ENCODE data around the gene AXIN1.
A peak's percentile ranks its signal among the peaks of the same experiment; 100 is the strongest.
"Not testable (repeated sequence)": the region's sequence is repeated elsewhere in the genome, so short reads cannot be mapped to it uniquely, and the experiment has no call there.

The AXIN1 gene

GRCh38 chr16:381789-382717, 29.5 kb upstream of the AXIN1 start, which contains the start of gene PGAP6:
PGAP6 (minus strand) TSS chr16:381978; CDS start chr16:381821, 157 bp downstream.
- peak; percentile 80 for DNase-seq

GRCh38 chr16:381012-381788, 28.7 kb upstream of the AXIN1 start:
- peak; percentile 50 for DNase-seq

DNA sequence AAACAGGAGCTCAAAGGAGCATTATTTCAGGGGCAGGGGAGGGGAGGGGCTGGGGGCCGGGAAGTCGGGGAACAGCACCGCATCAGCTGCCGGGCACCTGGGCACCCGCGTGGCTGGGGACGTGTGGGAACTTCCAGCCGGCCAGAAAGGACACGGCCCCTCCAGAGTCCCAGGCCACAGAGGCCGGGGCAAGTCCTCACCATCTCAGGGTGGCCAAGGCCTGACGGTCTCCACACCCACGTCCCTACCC, 28.2 kb upstream of the AXIN1 start:
- DNase-seq, result peak; percentile 41

DNA sequence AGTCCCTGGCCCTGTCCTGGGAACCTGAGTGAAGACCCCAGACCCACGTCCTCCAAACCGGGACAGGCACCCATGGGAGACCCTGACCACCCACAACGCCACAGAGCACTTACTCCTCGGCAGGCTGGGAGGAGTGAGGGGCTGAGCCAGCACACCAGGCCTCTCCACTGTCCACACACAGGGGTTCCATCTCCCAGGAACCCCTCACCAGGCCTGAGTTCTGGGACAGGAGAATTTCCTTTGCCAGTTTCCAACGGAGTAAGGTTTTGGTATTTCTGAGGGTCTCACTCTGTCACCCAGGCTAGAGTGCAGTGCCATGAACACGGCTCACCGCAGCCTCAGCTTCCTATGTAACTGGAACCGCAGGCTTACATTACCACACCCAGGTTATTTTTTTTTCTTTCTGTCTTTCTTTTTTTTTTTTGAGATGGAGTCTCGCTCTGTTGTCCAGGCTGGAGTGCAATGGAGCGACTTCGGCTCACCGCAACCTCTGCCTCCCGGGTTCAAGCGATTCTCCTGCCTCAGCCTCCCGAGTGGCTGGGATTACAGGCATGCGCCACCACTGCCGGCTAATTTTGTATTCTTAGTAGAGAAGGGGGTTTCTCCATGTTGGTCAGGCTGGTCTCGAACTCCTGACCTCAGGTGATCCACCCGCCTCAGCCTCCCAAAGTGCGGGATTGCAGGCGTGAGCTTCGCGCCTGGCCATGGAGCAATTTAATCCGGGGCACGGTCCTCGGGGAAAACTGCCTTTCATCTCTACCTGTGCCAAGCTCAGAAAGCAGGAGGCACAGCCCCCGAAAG, 27.6 kb upstream of the AXIN1 start:
- no peak for DNase-seq

DNA sequence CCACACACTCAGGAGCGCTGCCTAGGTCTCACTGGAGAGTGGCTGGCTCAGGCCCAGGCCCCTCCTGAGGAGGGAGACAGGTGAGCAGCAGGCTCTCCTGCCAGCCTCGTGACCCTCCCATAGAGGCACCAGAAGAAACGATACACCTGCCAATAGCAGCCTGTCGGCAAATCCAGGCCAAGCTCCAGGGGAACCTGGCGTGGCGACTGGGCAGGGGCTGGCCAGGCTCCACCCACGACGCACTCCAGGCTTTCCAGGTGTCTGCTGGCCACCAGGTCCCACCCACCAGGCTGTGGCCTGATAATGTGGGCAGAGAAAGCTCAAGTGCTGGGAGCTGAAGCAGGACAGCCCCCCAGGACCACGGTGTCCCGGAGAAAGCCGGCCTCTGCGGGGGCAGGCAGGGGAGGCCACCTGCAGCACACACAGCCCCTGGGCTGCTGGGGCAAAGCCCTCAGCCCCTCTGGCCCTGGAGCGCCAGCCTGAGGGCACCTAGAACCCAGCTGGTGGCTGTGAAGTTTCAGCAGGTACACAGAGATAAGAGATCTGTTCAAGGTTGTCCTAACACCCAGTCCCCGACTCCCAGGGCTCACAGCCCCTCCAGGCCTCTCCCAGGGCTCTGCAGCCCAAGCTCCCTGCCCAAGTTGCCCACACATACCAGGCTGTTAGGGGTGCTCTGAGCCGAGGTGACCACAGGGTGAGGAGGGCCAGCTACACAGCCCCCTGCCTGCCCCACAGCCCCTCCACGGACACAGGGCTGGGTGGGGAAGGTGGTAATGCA, 26.8 kb upstream of the AXIN1 start:
- DNase-seq, result no peak

GRCh38 chr16:378821-379182, 26.3 kb upstream of the AXIN1 start:
- no peak for DNase-seq

DNA sequence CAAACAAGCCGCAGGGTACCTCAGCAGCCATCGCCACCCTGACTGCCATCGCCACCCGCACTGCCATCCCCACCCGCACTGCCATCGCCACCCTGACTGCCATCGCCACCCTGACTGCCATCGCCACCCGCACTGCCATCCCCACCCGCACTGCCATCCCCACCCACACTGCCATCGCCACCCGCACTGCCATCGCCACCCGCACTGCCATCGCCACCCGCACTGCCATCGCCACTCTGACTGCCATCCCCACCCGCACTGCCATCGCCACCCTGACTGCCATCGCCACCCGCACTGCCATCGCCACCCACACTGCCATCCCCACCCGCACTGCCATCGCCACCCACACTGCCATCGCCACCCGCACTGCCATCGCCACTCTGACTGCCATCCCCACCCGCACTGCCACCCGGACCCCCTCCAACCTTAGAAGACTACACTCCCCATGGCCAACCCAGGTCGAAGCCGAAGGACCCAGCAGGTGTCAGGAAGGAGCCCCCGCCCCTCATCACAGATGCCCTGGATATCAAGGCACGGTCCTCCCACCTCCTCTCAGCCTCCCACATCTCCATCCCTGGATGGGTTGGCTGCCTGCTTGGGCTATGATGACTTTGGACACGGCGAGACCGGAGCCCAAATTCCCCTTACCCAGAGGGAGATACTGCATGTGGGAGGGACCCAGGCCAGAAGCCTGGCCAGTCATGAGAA, 25.7 kb upstream of the AXIN1 start:
- DNase-seq, result not testable (repeated sequence)

GRCh38 chr16:377419-377951, 25.0 kb upstream of the AXIN1 start:
- no peak for DNase-seq

- no peak for DNase-seq
Measured at GRCh38 chr16:376817-377418, 24.4 kb upstream of the AXIN1 start.

DNA sequence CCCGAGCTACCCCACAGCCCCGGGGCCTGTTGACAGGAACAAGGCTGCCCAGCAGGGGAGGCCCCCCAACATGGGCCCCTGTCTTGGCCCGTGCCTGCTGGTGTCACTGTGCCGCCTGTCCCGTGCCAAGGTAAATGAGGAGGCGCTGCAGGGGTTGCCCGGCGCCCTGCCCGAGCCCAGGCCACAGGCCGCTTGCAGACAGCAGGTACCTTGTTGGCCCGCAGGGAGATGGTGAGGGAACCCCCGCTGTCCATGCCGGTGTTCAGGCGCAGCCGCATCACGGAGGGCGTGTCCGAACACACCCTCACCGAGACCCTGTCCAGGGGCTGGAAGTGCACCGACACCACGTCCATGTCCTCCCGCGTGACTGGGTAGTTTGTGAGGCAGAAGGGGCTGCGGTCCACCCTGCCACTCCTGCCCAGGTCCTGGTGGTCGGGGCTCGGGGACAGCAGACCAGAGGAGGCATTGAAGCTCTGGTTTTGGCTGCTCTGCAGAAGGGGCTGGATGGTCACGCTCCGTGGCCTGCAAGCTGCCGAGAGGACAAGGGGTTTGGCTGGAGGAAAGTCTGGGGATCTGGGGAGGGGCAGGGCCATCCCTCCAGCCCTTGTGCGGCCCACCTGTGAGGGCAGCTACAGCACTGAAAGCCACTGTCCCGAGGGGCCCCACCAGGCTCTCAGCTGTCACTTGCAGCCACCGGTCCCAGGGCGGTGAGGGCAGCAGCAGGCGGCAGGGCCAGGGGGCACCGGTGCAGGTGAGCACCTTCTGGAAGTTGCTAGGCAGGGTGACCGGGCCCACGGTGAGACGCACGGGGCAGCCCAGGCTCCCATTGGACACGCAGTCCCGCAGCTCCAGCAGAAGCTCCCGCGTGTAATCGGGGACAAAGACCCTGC, 23.6 kb upstream of the AXIN1 start:
- no peak for DNase-seq

GRCh38 chr16:375212-375611, 22.7 kb upstream of the AXIN1 start:
- DNase-seq, result no peak

GRCh38 chr16:374616-374926, 22.0 kb upstream of the AXIN1 start:
- no peak for DNase-seq

- no peak for DNase-seq
Measured at GRCh38 chr16:373848-374615, 21.5 kb upstream of the AXIN1 start.

DNA sequence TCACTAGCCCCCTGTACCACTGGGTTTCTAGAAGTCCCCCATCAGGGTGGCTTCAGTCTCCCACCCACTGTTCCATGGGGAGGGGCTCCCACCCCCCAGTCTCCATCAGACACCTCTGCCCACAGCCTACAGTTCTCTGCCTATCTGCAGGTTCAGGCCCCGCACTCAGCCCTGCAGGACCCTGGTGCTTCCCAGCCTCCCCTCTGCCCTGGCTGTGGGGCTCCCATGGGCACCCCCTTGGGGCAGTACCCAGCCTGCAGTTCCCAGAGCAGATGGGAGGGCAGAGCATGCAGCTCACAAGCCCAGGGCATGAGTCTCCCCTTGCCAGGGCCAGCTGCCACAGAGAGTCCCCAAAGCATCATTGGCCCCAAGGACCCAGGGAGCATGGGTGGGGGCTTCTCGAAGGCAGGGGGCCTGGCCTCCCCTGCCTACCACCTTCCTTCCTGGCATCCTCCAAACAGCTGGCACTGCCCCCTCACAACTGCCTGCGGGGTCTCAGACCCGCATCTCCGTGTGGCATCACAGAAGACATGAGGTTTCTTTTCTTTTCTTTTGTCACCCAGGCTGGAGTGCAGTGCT, 20.6 kb upstream of the AXIN1 start:
- DNase-seq, result no peak

DNA sequence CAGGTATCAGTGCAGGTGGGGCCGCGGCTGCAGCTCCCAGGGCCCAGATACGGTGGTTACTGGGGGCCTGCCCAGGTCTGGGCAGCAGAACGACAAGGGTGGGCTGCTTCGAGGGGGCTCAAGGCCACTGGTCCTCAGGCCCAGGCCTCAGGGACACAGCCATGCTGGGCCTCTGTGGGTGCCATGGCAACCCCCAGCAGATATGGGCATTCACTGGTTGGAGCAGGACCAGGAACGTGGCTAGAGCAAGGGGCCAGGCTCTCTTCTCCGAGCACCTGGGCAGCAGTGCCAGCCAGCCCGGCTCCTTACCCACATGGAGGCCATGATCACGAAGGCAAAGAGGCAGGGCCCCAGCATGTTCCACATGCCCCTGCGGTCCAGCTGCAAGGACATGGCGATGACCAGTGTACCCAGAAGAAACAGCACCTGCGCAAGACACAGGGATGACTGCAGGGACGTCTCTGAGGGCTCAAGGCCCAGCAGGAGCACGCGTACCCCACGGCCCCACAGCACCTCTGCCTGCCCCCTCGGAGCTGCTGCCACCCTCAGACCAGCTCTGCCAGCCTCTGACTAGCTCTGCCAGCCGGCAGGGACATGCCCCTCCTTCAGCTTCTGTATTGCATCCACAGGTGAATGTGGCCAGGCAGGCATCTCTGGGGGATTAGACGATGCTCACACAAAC, 19.9 kb upstream of the AXIN1 start:
- DNase-seq, result no peak

DNA sequence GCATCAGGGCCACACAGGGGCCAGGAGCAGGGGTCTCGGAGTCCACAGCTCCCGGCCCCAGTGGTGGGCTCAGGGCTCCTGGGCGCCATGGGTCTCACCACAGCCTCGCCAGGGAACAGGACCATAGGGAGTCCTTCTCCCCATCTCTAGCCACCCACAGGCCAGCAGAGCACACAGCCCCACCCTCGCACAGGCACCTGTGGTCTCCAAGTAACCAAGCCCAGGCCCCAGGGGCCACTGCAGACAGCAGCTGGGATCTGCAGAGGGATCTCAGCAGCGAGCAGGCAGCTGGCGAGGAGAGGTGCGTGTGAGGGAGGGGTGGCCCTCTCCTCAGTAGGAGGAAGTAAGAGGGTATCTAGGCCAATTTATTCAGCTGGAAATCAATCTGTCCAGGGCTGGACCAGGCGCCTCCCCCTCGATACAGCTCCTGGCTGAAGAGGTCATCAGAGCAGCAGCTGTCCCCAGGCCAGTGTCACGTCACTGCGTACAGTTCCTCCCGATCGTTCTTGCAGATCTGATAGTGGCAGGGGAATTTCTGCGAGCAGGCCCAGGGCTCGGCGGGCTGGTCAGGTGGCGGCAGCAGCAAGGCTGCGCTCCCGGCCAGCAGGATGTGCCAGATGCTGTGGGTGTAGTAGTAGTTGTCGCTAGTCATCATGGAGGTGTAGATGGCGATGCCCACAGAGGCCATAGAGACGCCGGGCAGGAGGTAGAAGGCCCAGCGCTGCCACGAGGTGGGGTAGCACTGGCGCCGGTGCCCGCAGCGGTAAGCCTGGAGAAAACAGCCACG, 19.2 kb upstream of the AXIN1 start:
- no peak for DNase-seq

GRCh38 chr16:370979-371514, 18.5 kb upstream of the AXIN1 start:
- DNase-seq, result no peak

Measured in hematopoietic multipotent progenitor cell treated with erythropoietin and hydrocortisone succinate and interleukin-3 and kit ligand, for 6 days (in vitro differentiated cells).